Activated CD8-positive, alpha-beta T cell treated with anti-CD3 and anti-CD28 coated beads, Interleukin-2, amount 10 ng/mL, durations not matched to agents 7 days and 5 days (primary cell): ENCODE data around the gene PLOD3. TPM values are rescaled to one million over a fixed set of nuclear protein-coding genes. Genes with fewer than 3 reads are reported as not detected.

Experiments used
- ATAC-seq: fragments of 150-1000 bp; cut with Tn5 transposase; one replicate; pipeline ENCODE4 v1.10.0; 2021; ENCODE audit warnings: moderate library complexity
- CTCF ChIA-PET: fragments of 350-600 bp; sonication (Branson Sonifier 250); formaldehyde crosslinking; loops from one replicate; lab custom pipeline; 2021; ENCODE audit warnings: antibody characterized with exemption; lab: Charles Lee
- POLR2A ChIA-PET: fragments of 350-600 bp; sonication (Branson Sonifier 250); formaldehyde crosslinking; loops from one replicate; lab custom pipeline; 2021; ENCODE audit warnings: antibody characterized with exemption; lab: Charles Lee
- DNase-seq: peaks from one replicate; pipeline ENCODE4 v3.0.0-alpha.2; 2020
- H3K27ac Mint-ChIP-seq: one replicate; pipeline ENCODE4 v1.8.0; 2021; ENCODE audit warnings: mild to moderate bottlenecking, mixed read lengths
- H3K27me3 Mint-ChIP-seq: one replicate; pipeline ENCODE4 v1.8.0; 2021; ENCODE audit warnings: low read depth, mixed read lengths
- H3K36me3 Mint-ChIP-seq: one replicate; pipeline ENCODE4 v1.8.0; 2021; ENCODE audit warnings: low read depth, mixed read lengths
- H3K4me1 Mint-ChIP-seq: one replicate; pipeline ENCODE4 v1.8.0; 2021; ENCODE audit warnings: low read depth, mixed read lengths
- H3K4me3 Mint-ChIP-seq: one replicate; pipeline ENCODE4 v1.8.0; 2021; ENCODE audit warnings: mild to moderate bottlenecking, mixed read lengths
- H3K9me3 Mint-ChIP-seq: one replicate; pipeline ENCODE4 v1.8.0; 2022; ENCODE audit warnings: mixed read lengths; ENCODE audit not compliant: insufficient read depth
- total RNA-seq, 2 experiments: library from RNA; stranded (reverse); gene quantifications; one replicate each; pipeline ENCODE4 v1.2.3, GENCODE V29; 2021

Gene PLOD3
- total RNA-seq, 2 experiments from 2014 or later, result 51.1 to 58.1 TPM

GRCh38 chr7:101166909-101167644, 50.3 kb downstream of the PLOD3 start:
- ATAC-seq, result no peak
- DNase-seq, result no peak
- no peaks in the 10 kb centered on the region for H3K9me3 Mint-ChIP-seq
- H3K27me3 Mint-ChIP-seq, result peaks cover 70% of the 10 kb centered on the region
- H3K36me3 Mint-ChIP-seq, result no peaks in the 10 kb centered on the region
- no peak overlapping the region for H3K27ac Mint-ChIP-seq
- H3K4me3 Mint-ChIP-seq, result no peak overlapping the region
- POLR2A ChIA-PET, result no interaction called here
- CTCF ChIA-PET, result no interaction called here
- H3K4me1 Mint-ChIP-seq, result peaks cover 64% of the 10 kb centered on the region

DNA sequence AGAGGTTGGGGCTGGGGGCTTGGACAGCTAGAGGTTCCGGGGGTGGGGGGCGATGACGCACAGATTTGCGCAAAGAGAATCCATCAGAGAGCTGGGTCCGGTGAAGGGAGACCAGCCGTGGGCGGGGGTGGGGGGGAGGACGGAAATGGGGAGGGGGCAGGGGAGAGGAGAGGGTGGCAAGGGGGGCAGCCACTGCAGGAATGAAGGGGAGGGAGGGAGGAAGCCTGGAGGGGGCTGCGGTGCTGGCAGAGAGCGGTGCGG, 50.8 kb downstream of the PLOD3 start:
- H3K36me3 Mint-ChIP-seq, result no peaks in the 10 kb centered on the region
- ChIA-PET POLR2A (no interaction called here), CTCF (no interaction called here)
- DNase-seq, result no peak
- H3K9me3 Mint-ChIP-seq, result no peaks in the 10 kb centered on the region
- H3K27ac Mint-ChIP-seq, result no peak overlapping the region
- H3K4me3 Mint-ChIP-seq, result no peak overlapping the region
- peaks cover 59% of the 10 kb centered on the region for H3K4me1 Mint-ChIP-seq
- H3K27me3 Mint-ChIP-seq, result peaks cover 65% of the 10 kb centered on the region
- ATAC-seq, result no peak

GRCh38 chr7:101165958-101166647, 51.3 kb downstream of the PLOD3 start:
- Mint-ChIP-seq H3K27ac (no peak overlapping the region), H3K36me3 (peaks cover 2% of the 10 kb centered on the region), H3K27me3 (peaks cover 60% of the 10 kb centered on the region), H3K9me3 (no peaks in the 10 kb centered on the region), H3K4me1 (peaks cover 55% of the 10 kb centered on the region), H3K4me3 (peak overlapping the region; percentile 68)
- DNase-seq, result no peak
- ChIA-PET POLR2A (no interaction called here), CTCF (interaction anchor here (1.5 to 1.9 kb wide), 3 partner anchors 8 to 26 kb away, joined by 5 to 14 read pairs (median 7); no protein-coding TSS in a partner anchor)
- no peak for ATAC-seq

GRCh38 chr7:101165075-101165957, 52.1 kb downstream of the PLOD3 start, which contains the start of gene VGF:
Gene VGF, minus strand, starts transcription at chr7:101165569. Its CDS starts 726 bp downstream, at chr7:101164843.
- Mint-ChIP-seq H3K27me3 (peaks cover 52% of the 10 kb centered on the region), H3K27ac (peak within 1 kb of the TSS; percentile 19), H3K9me3 (no peaks in the 10 kb centered on the region), H3K4me1 (peaks cover 47% of the 10 kb centered on the region), H3K4me3 (peak within 1 kb of the TSS; percentile 68), H3K36me3 (peaks cover 6% of the 10 kb centered on the region)
- DNase-seq, result peak; percentile 95
- ATAC-seq, result peak; percentile 82
- CTCF ChIA-PET, result interaction anchor here (1.5 to 1.9 kb wide), 3 partner anchors 9 to 27 kb away, joined by 5 to 14 read pairs (median 7); no protein-coding TSS in a partner anchor
- POLR2A ChIA-PET, result interaction anchor here (0.6 to 0.7 kb wide), 2 partner anchors 8 to 80 kb away, joined by 3 read pairs; partner anchors contain the start of gene FIS1

GRCh38 chr7:101164071-101164840, 53.1 kb downstream of the PLOD3 start:
- peaks cover 36% of the 10 kb centered on the region for H3K4me1 Mint-ChIP-seq
- DNase-seq, result no peak
- no peaks in the 10 kb centered on the region for H3K9me3 Mint-ChIP-seq
- peak overlapping the region; percentile 25 for H3K4me3 Mint-ChIP-seq
- peaks cover 11% of the 10 kb centered on the region for H3K36me3 Mint-ChIP-seq
- ATAC-seq, result no peak
- CTCF ChIA-PET, result interaction anchor here (1.5 to 1.9 kb wide), 2 partner anchors 10 to 28 kb away, joined by 5 to 7 read pairs; no protein-coding TSS in a partner anchor
- H3K27me3 Mint-ChIP-seq, result peaks cover 43% of the 10 kb centered on the region
- no peak overlapping the region for H3K27ac Mint-ChIP-seq
- POLR2A ChIA-PET, result interaction anchor here (0.6 kb wide), 1 partner anchor 81 kb away, joined by 3 read pairs; the partner anchor contains the start of gene FIS1

- no peaks in the 10 kb centered on the region for H3K9me3 Mint-ChIP-seq
- peak; percentile 41 for ATAC-seq
- POLR2A ChIA-PET, result interaction anchor here (0.8 kb wide), 1 partner anchor 275 kb away, joined by 3 read pairs; no protein-coding TSS in a partner anchor
- peak overlapping the region; percentile 74 for H3K4me3 Mint-ChIP-seq
- CTCF ChIA-PET, result interaction anchor here (0.5 to 3.5 kb wide), 4 partner anchors 19 to 169 kb away, joined by 3 to 16 read pairs (median 4); no protein-coding TSS in a partner anchor
- H3K27ac Mint-ChIP-seq, result no peak overlapping the region
- H3K27me3 Mint-ChIP-seq, result peaks cover 39% of the 10 kb centered on the region
- peak; percentile 66 for DNase-seq
- peaks cover 13% of the 10 kb centered on the region for H3K36me3 Mint-ChIP-seq
- peaks cover 31% of the 10 kb centered on the region for H3K4me1 Mint-ChIP-seq
These were observed 53.9 kb downstream of the PLOD3 start for GRCh38 chr7:101163279-101164070.

DNA sequence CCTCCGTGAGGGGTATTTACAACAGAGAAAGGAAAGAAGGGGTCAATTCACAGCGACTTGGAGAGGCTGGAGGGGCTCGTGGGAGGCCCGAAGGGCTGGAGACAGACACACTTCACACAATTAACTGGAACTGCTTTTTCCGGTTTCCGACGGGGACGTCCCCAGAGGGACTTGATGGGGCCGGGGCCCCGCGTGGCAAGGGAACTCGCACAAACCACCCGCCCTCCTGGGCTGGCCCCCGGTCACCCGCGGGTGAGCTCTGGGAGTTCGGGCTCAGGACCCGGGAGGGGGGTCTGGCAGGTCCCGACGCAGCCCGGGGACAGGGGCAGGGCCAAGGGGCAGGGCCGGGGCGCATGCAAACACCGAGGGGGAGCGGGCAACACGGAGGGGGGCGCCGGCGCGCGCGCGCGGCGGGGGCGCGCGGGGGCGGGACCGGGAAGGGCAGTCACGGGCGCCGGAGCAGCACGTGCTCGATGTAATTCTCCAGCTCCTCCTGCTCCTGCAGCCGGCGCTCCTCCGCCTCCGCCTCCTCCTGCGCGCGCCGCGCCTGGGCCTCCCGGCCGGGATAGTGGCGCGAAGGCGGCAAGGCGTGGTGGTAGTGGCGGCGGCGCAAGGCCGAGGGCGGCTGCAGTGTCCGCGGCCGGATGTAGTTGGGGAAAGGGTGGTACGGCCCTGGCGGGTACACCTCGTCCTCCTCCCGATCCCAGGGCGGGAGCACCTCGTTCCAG, 54.7 kb downstream of the PLOD3 start:
- Mint-ChIP-seq H3K4me1 (peaks cover 28% of the 10 kb centered on the region), H3K4me3 (peak overlapping the region; percentile 59), H3K36me3 (peaks cover 17% of the 10 kb centered on the region), H3K27me3 (peaks cover 31% of the 10 kb centered on the region), H3K9me3 (no peaks in the 10 kb centered on the region), H3K27ac (no peak overlapping the region)
- ChIA-PET POLR2A (interaction anchor here (0.8 kb wide), 1 partner anchor 274 kb away, joined by 3 read pairs; no protein-coding TSS in a partner anchor), CTCF (interaction anchor here (0.5 to 3.5 kb wide), 5 partner anchors 19 to 169 kb away, joined by 3 to 16 read pairs (median 3); no protein-coding TSS in a partner anchor)
- ATAC-seq (peak; percentile 25), DNase-seq (no peak)

- ATAC-seq, result no peak
- H3K9me3 Mint-ChIP-seq, result no peaks in the 10 kb centered on the region
- H3K27ac Mint-ChIP-seq, result no peak overlapping the region
- peak overlapping the region; percentile 59 for H3K4me3 Mint-ChIP-seq
- H3K36me3 Mint-ChIP-seq, result peaks cover 24% of the 10 kb centered on the region
- ChIA-PET CTCF (interaction anchor here (0.9 to 3.5 kb wide), 2 partner anchors 18 to 54 kb away, joined by 3 to 16 read pairs; no protein-coding TSS in a partner anchor), POLR2A (no interaction called here)
- DNase-seq, result no peak
- peaks cover 23% of the 10 kb centered on the region for H3K27me3 Mint-ChIP-seq
- peaks cover 26% of the 10 kb centered on the region for H3K4me1 Mint-ChIP-seq
These were observed 55.5 kb downstream of the PLOD3 start for GRCh38 chr7:101161692-101162471.

DNA sequence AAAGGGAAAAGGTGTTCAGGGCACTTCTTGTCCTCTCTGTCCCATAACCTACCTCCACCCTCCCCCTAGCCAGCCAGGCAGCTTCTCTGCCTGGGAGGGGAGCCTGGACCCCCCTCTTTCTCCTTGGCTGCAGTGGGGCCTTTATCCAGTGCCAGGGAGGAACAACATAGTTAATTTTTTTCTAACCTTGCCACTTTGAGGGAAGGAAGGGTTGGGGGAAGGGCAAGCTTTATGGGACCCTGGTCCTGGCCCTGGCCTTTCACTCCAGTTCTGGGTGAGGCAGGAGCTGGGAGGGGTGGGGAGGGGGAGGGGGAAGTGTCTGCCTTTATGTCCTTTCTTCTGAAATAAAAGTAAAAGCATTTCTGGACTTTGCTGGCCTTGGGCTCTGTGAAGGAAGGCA, 56.5 kb downstream of the PLOD3 start:
- CTCF ChIA-PET, result interaction anchor here (3.5 kb wide), 1 partner anchor 17 kb away, joined by 16 read pairs; no protein-coding TSS in a partner anchor
- POLR2A ChIA-PET, result no interaction called here
- no peak overlapping the region for H3K4me3 Mint-ChIP-seq

More for the DNA sequence above, 56.5 kb downstream of the PLOD3 start:
- no peaks in the 10 kb centered on the region for H3K9me3 Mint-ChIP-seq
- peaks cover 22% of the 10 kb centered on the region for H3K4me1 Mint-ChIP-seq
- ATAC-seq, result no peak
- peaks cover 27% of the 10 kb centered on the region for H3K36me3 Mint-ChIP-seq
- no peak for DNase-seq
- H3K27me3 Mint-ChIP-seq, result peaks cover 15% of the 10 kb centered on the region
- no peak overlapping the region for H3K27ac Mint-ChIP-seq
